ENCODE measurements around the gene TANGO2. TPM values are rescaled to one million over a fixed set of nuclear protein-coding genes. Genes with fewer than 3 reads are reported as not detected.

The TANGO2 gene
- total RNA-seq, 2 experiments from 2014 or later, result 15.7 to 18.3 TPM

DNA sequence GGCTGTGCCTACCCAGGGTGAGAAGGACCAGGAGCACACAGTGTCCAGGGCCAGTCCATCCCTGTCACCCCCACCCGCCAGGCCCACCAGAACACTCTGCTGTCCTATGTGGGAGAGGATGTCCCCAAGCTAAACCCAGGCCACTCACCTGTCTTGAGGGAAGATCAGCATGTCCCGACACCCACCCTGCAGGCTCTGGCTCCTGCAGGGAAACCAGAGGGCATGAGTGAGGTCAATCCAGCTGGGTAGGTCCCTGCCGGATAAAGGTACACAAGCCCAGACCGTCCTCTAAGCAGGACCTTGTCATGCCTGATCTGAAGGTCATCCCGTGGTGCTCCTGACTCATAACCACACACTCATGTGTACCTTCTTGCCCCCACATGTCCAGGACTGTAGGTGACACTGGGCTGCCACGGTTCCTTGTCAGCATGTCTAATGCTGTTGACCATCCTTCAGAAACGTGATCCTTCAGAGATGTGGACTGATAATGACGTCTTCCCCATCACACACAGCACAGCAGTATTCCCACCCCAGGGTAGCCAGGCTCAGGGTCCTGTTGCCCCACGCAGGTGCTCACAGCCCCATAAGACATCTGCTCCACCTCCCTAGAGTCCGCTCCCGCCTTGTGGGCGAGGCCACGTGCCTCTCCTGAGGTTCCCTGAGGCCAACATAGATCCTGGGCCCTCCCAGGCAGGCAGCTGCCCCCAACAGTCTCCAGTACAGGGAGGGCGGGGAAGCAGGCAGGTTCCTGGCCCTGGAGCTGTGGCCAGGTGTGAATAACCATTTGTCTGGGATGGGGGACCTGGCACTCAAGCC, 10.4 kb upstream of the TANGO2 start:
- ATAC-seq (no peak), DNase-seq (no peak)
- ChIA-PET POLR2A (no interaction called here), CTCF (interaction anchor here (6.1 kb wide), 1 partner anchor 39 kb away, joined by 75 read pairs; no protein-coding TSS in a partner anchor)
- no peaks in the 10 kb centered on the region for H3K36me3 Mint-ChIP-seq (ENCODE audit: low read depth)
- peaks cover 9% of the 10 kb centered on the region for H3K27me3 Mint-ChIP-seq
- TF ChIP-seq CTCF (IDR thresholded peaks at IDR 0.05), result no peak
- H3K27ac Mint-ChIP-seq, result no peak overlapping the region
- no peaks in the 10 kb centered on the region for H3K4me1 Mint-ChIP-seq (ENCODE audit: low read depth)
- H3K4me3 Mint-ChIP-seq, result no peak overlapping the region
- no peaks in the 10 kb centered on the region for H3K9me3 Mint-ChIP-seq
- intact Hi-C loops (cut with micrococcal nuclease), result no loop called here

- intact Hi-C loops (cut with micrococcal nuclease), result no loop called here
- Mint-ChIP-seq H3K36me3 (ENCODE audit: low read depth) (no peaks in the 10 kb centered on the region), H3K27ac (no peak overlapping the region), H3K9me3 (no peaks in the 10 kb centered on the region), H3K27me3 (peaks cover 10% of the 10 kb centered on the region), H3K4me3 (no peak overlapping the region), H3K4me1 (ENCODE audit: low read depth) (no peaks in the 10 kb centered on the region)
- ChIA-PET POLR2A (interaction anchor here (1.2 kb wide), 1 partner anchor 10 kb away, joined by 5 read pairs; the partner anchor contains the start of gene TANGO2), CTCF (interaction anchor here (2.6 to 6.1 kb wide), 2 partner anchors 10 to 40 kb away, joined by 8 to 75 read pairs; no protein-coding TSS in a partner anchor)
- no peak for ATAC-seq
- no peak for TF ChIP-seq CTCF (IDR thresholded peaks at IDR 0.05)
- DNase-seq, result no peak
These were observed 9.6 kb upstream of the TANGO2 start for GRCh38 chr22:20011123-20011992.

DNA sequence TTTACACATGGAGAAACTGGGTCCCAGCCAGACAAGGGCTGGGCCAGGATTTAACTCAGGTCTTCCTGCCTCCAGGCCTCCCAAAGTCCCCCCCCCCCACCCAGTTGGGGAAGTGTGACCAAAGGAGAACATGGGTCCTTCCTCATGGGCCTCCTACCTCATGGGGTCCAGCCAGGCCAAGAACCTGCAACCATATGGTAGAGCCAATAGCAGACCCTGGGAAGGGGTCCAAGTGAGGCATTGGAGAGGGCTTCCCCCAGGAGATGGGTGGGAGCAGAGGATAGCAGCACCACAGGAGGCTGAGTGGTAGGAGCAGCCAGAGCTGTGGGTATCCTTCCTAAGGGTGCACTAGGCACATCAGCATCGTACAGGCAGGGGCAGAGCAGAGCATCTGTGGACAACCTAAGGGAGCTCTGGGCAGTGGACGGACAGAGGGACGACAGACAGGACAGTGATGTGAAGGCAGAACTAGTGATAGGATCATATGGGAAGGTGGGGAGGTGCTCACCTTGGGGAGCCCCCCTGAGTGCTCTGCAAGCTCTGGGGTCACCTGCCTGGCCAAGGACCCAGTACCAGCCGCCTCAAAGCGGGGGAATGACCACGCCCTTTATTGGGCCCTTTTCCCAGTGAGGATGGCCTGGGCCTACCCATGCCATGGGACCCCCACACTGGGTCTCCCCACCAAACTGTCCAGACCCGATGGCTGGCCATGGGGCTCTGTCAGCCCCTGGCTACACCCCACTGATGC, 8.7 kb upstream of the TANGO2 start:
- intact Hi-C loops (cut with micrococcal nuclease), result no loop called here
- no peak overlapping the region for H3K27ac Mint-ChIP-seq
- H3K9me3 Mint-ChIP-seq, result no peaks in the 10 kb centered on the region
- H3K4me1 Mint-ChIP-seq (ENCODE audit: low read depth), result no peaks in the 10 kb centered on the region
- H3K4me3 Mint-ChIP-seq, result no peak overlapping the region
- peaks cover 10% of the 10 kb centered on the region for H3K27me3 Mint-ChIP-seq
- ChIA-PET POLR2A (interaction anchor here (1.2 kb wide), 1 partner anchor 9 kb away, joined by 5 read pairs; the partner anchor contains the start of gene TANGO2), CTCF (interaction anchor here (1.0 to 6.1 kb wide), 6 partner anchors 10 to 282 kb away, joined by 3 to 75 read pairs (median 7); no protein-coding TSS in a partner anchor)
- no peak for ATAC-seq
- DNase-seq, result no peak
- no peaks in the 10 kb centered on the region for H3K36me3 Mint-ChIP-seq (ENCODE audit: low read depth)
- TF ChIP-seq CTCF (IDR thresholded peaks at IDR 0.05), result no peak

DNA sequence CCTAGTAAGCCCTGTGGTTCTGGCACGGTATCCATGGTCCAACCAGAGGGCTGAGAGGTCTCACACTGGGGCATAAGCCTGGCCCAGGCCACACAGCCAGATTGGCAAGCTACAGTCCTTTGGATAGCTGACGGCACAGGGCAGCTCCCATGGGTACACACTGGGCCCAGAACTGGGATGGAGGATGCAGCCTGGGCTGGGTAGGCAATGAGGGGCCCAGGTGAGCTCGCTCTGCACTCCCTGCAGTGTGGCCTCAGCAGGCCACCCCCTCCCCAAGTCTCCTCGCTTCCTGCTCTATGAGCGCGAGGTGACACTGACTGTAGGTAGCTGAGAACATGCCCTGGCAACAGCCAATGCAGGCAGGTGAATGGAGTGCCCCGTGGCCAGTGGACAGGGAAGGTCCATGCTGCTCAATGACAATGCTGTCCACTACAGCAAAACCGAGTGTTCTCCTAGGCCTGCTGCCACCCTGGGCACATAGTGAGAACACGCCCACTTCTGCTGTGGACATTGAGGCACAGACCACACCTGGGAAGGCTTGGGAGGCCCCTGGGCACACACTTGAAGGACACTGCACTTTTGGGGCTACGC, 8.1 kb upstream of the TANGO2 start:
- Mint-ChIP-seq H3K9me3 (no peaks in the 10 kb centered on the region), H3K27ac (no peak overlapping the region), H3K36me3 (ENCODE audit: low read depth) (no peaks in the 10 kb centered on the region), H3K27me3 (peaks cover 15% of the 10 kb centered on the region), H3K4me3 (no peak overlapping the region), H3K4me1 (ENCODE audit: low read depth) (peaks cover 3% of the 10 kb centered on the region)
- ATAC-seq (no peak), DNase-seq (no peak)
- ChIA-PET CTCF (interaction anchor here (0.8 to 6.1 kb wide), 19 partner anchors 9 to 283 kb away, joined by 3 to 75 read pairs (median 4); no protein-coding TSS in a partner anchor), POLR2A (interaction anchor here (1.2 kb wide), 1 partner anchor 8 kb away, joined by 5 read pairs; the partner anchor contains the start of gene TANGO2)
- intact Hi-C loops (cut with micrococcal nuclease), result no loop called here
- no peak for TF ChIP-seq CTCF (IDR thresholded peaks at IDR 0.05)

All from activated CD8-positive, alpha-beta T cell treated with anti-CD3 and anti-CD28 coated beads for 36 hours (primary cell).